Fibroblast of pulmonary artery (primary cell): ENCODE measurements around the gene TRIM32.

Experiments used
- DNase-seq: peaks from one replicate; pipeline ENCODE4 v3.0.0-alpha.2; 2010; ENCODE audit warnings: low read depth
- H3K4me3 ChIP-seq: replicated peaks from 2 replicates; pipeline ENCODE4 v1.5.1; 2011; ENCODE audit warnings: low read depth, mild to moderate bottlenecking, control low read depth, low read length, moderate library complexity
- TF ChIP-seq, protein P1 (sequence below): IDR thresholded peaks from 2 replicates; pipeline ENCODE4 v1.5.1; 2011; ENCODE audit warnings: mild to moderate bottlenecking, control low read depth, low read length, inconsistent platforms; ENCODE audit errors: missing control alignments

Gene TRIM32, protein sequence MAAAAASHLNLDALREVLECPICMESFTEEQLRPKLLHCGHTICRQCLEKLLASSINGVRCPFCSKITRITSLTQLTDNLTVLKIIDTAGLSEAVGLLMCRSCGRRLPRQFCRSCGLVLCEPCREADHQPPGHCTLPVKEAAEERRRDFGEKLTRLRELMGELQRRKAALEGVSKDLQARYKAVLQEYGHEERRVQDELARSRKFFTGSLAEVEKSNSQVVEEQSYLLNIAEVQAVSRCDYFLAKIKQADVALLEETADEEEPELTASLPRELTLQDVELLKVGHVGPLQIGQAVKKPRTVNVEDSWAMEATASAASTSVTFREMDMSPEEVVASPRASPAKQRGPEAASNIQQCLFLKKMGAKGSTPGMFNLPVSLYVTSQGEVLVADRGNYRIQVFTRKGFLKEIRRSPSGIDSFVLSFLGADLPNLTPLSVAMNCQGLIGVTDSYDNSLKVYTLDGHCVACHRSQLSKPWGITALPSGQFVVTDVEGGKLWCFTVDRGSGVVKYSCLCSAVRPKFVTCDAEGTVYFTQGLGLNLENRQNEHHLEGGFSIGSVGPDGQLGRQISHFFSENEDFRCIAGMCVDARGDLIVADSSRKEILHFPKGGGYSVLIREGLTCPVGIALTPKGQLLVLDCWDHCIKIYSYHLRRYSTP

DNA sequence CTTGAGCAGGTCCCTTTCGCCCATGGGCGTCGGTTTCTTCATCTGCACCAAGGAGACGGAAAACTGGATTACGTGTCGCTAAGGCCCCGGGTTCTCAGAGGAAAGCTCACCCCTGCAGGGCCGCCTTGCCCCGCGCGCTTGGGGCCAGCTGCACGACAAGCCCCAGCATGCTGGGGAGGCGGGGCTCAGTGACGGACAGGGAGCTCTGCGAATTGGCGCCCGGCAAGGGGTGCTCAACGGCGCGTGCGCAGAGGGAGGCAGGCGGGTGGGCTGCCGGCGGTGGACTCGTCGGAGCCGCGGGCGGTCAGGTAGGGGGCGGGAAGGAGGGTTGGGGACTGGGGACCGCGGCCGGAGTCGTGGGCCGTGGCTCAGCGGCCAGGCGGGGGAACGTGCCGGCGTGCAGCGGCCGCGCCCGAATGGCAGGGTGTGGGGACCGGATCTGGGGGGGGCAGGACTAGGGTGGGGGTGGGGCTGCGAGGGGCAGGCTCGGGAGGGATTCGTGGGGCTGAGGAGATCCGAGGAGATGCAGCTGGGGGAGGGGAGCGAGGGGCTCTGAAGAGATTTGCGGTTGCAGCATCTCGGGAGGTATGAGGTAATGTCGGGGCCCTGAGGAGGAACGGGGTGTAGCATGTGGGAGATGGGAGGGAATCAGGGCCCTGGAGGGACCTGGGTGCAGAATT lies at the start of gene TRIM32:
TRIM32 (plus strand) TSS at position 232 of the 680 bp plus-strand sequence. CDS start 10,438 bp downstream, outside the sequence.
- peak within 1 kb of the TSS; percentile 83 for H3K4me3 ChIP-seq
- peak; percentile 86 for DNase-seq
- TF ChIP-seq, protein P1, sequence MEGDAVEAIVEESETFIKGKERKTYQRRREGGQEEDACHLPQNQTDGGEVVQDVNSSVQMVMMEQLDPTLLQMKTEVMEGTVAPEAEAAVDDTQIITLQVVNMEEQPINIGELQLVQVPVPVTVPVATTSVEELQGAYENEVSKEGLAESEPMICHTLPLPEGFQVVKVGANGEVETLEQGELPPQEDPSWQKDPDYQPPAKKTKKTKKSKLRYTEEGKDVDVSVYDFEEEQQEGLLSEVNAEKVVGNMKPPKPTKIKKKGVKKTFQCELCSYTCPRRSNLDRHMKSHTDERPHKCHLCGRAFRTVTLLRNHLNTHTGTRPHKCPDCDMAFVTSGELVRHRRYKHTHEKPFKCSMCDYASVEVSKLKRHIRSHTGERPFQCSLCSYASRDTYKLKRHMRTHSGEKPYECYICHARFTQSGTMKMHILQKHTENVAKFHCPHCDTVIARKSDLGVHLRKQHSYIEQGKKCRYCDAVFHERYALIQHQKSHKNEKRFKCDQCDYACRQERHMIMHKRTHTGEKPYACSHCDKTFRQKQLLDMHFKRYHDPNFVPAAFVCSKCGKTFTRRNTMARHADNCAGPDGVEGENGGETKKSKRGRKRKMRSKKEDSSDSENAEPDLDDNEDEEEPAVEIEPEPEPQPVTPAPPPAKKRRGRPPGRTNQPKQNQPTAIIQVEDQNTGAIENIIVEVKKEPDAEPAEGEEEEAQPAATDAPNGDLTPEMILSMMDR, result no peak

DNA sequence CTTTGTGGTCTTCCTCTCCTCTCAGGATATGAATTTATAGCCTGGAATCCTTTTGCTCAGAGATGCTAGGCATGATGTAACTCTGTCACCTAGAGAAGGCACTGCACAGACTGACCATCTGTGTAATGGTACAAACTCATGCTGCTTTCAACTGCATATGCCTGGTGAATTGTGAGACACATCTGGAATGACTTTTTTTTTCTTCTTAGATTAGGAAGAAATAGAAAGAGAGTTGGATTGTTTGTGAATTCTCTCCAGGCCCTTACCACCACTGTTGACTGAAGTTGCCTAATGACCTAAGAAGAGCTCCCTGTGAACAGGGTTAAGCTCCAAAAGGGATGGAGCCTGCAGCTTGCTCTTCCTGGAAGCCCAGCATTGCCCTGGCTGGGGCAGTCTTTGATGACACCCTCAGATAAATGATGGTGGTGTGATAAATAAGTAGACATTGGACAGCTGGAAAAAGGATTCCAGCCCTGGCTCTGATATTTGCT lies 47.8 kb upstream of the TRIM32 start:
- TF ChIP-seq, protein P1, result no peak
- DNase-seq, result peak; percentile 43
- H3K4me3 ChIP-seq, result no peak overlapping the region

DNA sequence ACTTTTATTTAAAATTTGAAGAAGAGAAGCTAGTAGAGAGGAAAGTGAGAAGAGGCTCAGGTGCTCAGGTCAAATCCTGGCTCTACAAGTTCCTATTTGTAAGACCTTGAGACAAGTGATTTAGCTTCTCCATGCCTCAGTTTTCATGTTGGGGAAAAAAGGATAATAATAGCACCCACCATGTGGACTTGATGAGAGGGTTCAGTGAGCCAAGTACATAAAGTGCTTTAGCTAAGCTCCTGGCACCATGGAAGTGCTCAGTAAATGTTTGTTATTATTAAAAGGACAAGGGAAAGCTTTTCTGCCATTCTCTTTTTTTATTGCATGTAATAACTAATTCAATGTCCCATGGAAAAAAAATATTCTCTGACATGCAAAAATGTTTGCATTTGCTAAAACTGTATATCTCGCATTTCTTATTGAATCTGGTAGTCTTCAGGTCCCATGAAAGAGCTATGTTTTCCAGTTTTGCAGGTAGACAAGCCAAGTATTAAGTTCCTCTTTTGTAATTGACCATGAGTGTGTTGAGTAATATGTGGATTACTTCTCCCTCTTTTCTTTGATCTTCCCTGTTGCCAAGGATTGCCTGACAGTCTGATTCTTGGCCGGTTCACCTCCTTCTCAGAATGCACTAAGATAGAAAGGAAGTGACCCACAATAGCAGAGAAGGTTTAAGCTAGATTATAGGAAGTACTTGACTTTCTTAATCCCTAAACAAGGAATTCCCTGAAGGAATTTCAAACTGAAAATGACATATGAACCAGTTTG lies 45.6 kb upstream of the TRIM32 start:
- TF ChIP-seq, protein P1, result no peak
- no peak overlapping the region for H3K4me3 ChIP-seq
- DNase-seq, result peak; percentile 36

DNA sequence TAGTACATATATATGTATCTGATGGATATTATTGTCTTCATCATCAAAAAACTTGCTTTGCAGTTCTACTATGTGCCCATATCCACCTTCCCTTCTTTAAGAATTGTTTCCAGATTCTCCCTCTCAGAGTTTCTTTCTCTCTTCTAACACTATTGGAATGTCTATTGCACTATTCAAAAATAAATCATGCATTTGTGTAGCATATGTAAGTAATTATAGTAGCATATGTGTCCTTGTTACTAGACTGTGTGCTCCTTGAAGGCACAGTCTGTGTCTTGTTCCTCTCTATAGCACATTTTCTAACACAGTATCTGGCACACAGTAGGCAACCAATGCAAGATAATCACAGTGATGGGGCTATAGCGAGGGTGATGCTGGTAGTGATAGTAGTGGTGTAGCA lies 43.4 kb upstream of the TRIM32 start:
- DNase-seq, result no peak
- TF ChIP-seq, protein P1, result no peak
- H3K4me3 ChIP-seq, result no peak overlapping the region

DNA sequence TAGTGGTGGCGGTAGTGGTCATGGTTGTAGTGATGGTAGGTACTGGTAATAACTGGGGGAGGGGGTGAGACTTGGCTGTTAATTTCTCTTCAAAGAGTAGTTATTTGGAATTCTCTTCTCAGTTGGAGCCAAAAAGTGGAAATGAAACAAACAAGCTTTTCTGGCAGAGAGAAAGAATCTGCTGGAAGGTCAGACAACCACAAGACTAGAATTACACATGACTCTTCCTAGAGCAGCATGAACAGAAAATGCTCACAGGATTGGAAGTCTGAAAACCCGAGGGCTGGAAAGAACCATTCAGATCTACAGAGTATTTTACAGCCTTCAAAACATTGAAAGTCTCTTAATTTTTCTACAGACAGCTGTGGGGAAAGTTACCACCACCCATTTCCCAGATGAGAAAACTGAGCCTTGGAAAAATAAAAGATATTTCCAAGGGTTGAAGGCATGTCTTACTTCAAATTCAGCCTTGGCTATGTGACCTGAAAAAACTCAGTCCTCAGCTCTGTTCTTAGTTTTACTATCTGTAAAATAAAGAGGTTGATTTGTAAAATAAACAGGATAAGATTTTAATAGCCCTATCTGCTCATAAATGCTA lies 42.9 kb upstream of the TRIM32 start:
- no peak overlapping the region for H3K4me3 ChIP-seq
- DNase-seq, result peak; percentile 32
- TF ChIP-seq, protein P1, result no peak
